ENCODE measurements around the gene POLR2E. TPM values are rescaled to one million over a fixed set of nuclear protein-coding genes. Genes with fewer than 3 reads are reported as not detected.

The POLR2E gene
- total and polyA plus RNA-seq, 10 of the 15 experiments (the other 5 are each of a cell fraction or from before 2014, with no cell fraction given): 4.0 to 487 (median 200) TPM

DNA sequence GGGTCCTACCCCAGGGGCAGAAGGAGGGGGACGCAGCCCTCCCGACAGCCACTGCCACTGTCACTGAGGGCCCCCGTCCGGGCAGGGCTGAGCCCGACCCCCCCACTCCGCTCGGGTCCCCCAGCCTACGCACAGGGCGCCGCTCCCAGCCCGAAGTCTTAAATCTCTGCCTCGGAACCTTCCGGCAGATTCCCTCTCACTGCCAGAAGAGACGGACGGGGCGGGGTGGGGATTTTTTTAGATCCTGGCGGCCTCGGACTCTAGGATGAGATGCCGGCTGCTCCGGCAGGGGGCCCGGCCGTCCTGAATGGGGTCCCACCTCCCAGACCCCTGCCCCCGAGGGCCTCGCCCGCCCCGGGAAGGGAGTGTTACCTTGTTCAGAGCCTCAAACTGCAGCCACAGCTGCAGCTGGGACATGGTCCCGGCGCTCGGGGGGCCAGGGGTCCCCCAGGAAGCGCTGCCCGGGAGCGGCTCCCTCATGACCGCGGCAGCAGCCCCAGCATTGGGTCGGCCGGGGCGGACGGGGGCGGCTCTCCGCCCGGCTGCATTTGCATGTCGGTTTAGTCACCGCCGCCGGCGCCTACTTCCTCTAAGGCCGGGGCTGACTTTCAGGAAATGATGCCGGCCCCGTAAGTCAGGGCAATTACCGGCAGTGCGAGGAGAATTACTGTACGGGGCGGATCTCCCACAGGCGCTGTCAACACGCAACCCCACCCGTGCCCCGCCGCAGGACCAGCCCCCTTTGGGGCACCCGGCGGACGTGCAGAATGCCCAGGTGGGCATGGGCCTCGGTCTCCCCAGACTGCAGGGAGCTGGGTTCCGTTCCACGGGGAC lies 36.8 kb upstream of the POLR2E start (continued):
- TF ChIP-seq TARDBP (IDR thresholded peaks at IDR 0.05; ENCODE audit: borderline replicate concordance) (no peak), HDAC6 (IDR thresholded peaks at IDR 0.05; ENCODE audit: unreplicated experiment) (no peak), KDM1A (IDR thresholded peaks at IDR 0.05; ENCODE audit: borderline replicate concordance) (no peak), CBX3 (IDR thresholded peaks at IDR 0.05; ENCODE audit: borderline replicate concordance, low read depth) (no peak), MXI1 (IDR thresholded peaks at IDR 0.05; ENCODE audit: low read depth, low read length) (peak; percentile 63; the same call in 1 of the 2 replicates), JUNB (IDR thresholded peaks at IDR 0.05) (no peak), TCF12 (IDR thresholded peaks at IDR 0.05; ENCODE audit: low read depth, low read length) (0 out of 2 replicates have a peak, but pooled peaks have one; percentile 3), POU2F2 (IDR thresholded peaks at IDR 0.05; ENCODE audit: borderline replicate concordance, low read depth, low read length) (peak; percentile 97; the same call in 2 of the 3 replicates), CEBPB (IDR thresholded peaks at IDR 0.05; ENCODE audit: borderline replicate concordance in 1 of 2, low read depth in 2 of 2, low read length in 2 of 2) (no peak), MYC (IDR thresholded peaks at IDR 0.05; ENCODE audit: insufficient read depth, insufficient read length, insufficient replicate concordance, low read length, severe bottlenecking) (no peak), MEF2B (IDR thresholded peaks at IDR 0.05; ENCODE audit: partially characterized antibody, poor library complexity, severe bottlenecking) (peak; percentile 13), CHD4 (IDR thresholded peaks at IDR 0.05) (no peak), GABPA (IDR thresholded peaks at IDR 0.05; ENCODE audit: low read depth) (no peak), NBN (IDR thresholded peaks at IDR 0.05) (no peak), EED (IDR thresholded peaks at IDR 0.05; ENCODE audit: low read depth) (peak; percentile 12; the same call in 1 of the 2 replicates), STAT3 (IDR thresholded peaks at IDR 0.05; ENCODE audit: low read depth, low read length) (no peak), IKZF2 (IDR thresholded peaks at IDR 0.05) (peak in 1 of 2 experiments; percentile 28; a peak in 2 of 4 replicates), NRF1 (conservative IDR thresholded peaks at IDR 0.05; ENCODE audit: low read depth, low read length) (no peak)
- TF ChIP-seq, protein P1, sequence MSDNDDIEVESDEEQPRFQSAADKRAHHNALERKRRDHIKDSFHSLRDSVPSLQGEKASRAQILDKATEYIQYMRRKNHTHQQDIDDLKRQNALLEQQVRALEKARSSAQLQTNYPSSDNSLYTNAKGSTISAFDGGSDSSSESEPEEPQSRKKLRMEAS (IDR thresholded peaks at IDR 0.05; ENCODE audit: low read depth, low read length): peak; percentile 23; the same call in 1 of the 2 replicates
- TF ChIP-seq, protein P2, sequence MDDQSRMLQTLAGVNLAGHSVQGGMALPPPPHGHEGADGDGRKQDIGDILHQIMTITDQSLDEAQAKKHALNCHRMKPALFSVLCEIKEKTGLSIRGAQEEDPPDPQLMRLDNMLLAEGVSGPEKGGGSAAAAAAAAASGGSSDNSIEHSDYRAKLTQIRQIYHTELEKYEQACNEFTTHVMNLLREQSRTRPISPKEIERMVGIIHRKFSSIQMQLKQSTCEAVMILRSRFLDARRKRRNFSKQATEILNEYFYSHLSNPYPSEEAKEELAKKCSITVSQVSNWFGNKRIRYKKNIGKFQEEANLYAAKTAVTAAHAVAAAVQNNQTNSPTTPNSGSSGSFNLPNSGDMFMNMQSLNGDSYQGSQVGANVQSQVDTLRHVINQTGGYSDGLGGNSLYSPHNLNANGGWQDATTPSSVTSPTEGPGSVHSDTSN (IDR thresholded peaks at IDR 0.05; ENCODE audit: insufficient replicate concordance, low read depth, low read length): no peak
- TF ChIP-seq, protein P3, sequence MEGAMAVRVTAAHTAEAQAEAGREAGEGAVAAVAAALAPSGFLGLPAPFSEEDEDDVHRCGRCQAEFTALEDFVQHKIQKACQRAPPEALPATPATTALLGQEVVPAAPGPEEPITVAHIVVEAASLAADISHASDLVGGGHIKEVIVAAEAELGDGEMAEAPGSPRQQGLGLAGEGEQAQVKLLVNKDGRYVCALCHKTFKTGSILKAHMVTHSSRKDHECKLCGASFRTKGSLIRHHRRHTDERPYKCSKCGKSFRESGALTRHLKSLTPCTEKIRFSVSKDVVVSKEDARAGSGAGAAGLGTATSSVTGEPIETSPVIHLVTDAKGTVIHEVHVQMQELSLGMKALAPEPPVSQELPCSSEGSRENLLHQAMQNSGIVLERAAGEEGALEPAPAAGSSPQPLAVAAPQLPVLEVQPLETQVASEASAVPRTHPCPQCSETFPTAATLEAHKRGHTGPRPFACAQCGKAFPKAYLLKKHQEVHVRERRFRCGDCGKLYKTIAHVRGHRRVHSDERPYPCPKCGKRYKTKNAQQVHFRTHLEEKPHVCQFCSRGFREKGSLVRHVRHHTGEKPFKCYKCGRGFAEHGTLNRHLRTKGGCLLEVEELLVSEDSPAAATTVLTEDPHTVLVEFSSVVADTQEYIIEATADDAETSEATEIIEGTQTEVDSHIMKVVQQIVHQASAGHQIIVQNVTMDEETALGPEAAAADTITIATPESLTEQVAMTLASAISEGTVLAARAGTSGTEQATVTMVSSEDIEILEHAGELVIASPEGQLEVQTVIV (IDR thresholded peaks at IDR 0.05; ENCODE audit: borderline replicate concordance, partially characterized antibody): no peak
- TF ChIP-seq, protein P4, sequence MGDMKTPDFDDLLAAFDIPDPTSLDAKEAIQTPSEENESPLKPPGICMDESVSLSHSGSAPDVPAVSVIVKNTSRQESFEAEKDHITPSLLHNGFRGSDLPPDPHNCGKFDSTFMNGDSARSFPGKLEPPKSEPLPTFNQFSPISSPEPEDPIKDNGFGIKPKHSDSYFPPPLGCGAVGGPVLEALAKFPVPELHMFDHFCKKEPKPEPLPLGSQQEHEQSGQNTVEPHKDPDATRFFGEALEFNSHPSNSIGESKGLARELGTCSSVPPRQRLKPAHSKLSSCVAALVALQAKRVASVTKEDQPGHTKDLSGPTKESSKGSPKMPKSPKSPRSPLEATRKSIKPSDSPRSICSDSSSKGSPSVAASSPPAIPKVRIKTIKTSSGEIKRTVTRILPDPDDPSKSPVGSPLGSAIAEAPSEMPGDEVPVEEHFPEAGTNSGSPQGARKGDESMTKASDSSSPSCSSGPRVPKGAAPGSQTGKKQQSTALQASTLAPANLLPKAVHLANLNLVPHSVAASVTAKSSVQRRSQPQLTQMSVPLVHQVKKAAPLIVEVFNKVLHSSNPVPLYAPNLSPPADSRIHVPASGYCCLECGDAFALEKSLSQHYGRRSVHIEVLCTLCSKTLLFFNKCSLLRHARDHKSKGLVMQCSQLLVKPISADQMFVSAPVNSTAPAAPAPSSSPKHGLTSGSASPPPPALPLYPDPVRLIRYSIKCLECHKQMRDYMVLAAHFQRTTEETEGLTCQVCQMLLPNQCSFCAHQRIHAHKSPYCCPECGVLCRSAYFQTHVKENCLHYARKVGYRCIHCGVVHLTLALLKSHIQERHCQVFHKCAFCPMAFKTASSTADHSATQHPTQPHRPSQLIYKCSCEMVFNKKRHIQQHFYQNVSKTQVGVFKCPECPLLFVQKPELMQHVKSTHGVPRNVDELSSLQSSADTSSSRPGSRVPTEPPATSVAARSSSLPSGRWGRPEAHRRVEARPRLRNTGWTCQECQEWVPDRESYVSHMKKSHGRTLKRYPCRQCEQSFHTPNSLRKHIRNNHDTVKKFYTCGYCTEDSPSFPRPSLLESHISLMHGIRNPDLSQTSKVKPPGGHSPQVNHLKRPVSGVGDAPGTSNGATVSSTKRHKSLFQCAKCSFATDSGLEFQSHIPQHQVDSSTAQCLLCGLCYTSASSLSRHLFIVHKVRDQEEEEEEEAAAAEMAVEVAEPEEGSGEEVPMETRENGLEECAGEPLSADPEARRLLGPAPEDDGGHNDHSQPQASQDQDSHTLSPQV (IDR thresholded peaks at IDR 0.05): no peak

Measured in GM12878 (cell line).